Fibroblast of villous mesenchyme (primary cell): ENCODE data around the gene C1QL2. TPM values are rescaled to one million over a fixed set of nuclear protein-coding genes. Genes with fewer than 3 reads are reported as not detected.

Experiments used
- DNase-seq: peaks from one replicate; pipeline ENCODE4 v3.0.0-alpha.2; 2010; ENCODE audit warnings: low read depth
- H3K4me3 ChIP-seq: 2 replicates; pipeline ENCODE4 v1.5.1; 2011; ENCODE audit warnings: low read depth, mild to moderate bottlenecking, low read length
- total RNA-seq: library from RNA; depleted of rRNA; stranded (reverse); fragments of >200 nt; gene quantifications from 2 replicates; pipeline ENCODE4 v1.2.3, GENCODE V29; 2012
- TF ChIP-seq, protein P1 (sequence below): IDR thresholded peaks from 2 replicates; pipeline ENCODE4 v1.5.1; 2012; ENCODE audit warnings: low read depth, mild to moderate bottlenecking, low read length; ENCODE audit not compliant: insufficient read depth

C1QL2 gene
- total RNA-seq, 1 donor: not detected

DNA sequence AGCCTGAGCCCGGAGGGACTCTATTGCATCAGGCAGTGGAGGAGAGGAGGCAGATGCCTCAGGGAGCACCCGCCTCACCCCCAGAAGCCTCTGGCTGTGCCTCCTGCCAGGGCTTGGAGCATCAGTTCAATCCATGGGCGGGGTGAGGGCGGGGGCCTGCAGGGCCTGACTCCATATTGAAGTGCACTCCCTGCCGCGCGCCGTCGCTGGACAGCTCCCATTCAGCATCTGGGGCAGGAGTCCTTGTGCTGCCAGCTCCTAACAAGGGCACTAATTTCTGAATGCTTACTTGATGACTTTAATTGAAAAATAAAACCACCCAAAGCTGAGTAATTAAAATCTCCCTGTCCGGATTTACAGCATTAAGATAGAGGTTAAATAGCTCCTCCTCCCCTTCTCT is 23.8 kb downstream of the C1QL2 start:
- H3K4me3 ChIP-seq: no peak overlapping the region
- DNase-seq: no peak
- TF ChIP-seq, protein P1, sequence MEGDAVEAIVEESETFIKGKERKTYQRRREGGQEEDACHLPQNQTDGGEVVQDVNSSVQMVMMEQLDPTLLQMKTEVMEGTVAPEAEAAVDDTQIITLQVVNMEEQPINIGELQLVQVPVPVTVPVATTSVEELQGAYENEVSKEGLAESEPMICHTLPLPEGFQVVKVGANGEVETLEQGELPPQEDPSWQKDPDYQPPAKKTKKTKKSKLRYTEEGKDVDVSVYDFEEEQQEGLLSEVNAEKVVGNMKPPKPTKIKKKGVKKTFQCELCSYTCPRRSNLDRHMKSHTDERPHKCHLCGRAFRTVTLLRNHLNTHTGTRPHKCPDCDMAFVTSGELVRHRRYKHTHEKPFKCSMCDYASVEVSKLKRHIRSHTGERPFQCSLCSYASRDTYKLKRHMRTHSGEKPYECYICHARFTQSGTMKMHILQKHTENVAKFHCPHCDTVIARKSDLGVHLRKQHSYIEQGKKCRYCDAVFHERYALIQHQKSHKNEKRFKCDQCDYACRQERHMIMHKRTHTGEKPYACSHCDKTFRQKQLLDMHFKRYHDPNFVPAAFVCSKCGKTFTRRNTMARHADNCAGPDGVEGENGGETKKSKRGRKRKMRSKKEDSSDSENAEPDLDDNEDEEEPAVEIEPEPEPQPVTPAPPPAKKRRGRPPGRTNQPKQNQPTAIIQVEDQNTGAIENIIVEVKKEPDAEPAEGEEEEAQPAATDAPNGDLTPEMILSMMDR: no peak

DNA sequence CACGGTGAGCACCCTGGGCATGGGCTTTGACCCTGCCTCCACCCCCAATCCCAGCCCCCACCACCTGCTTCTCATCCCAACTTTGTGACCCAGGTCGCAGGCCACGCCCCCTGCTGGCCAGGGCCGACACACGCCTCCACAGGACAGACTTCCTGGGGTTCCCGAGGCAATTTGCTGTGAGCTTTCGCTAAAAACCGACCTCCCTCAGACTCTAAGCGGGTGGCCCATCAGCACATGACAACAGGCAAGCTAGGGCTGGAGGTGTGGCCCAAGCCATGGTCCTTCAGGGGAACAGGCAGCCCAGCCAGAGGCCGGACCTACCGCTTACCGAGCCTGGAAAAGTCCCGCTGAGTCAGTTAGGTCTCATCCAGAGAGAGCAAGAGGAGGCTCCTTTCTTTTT is 31.9 kb downstream of the C1QL2 start:
- no peak for DNase-seq
- TF ChIP-seq, protein P1: peak; percentile 48
- no peak overlapping the region for H3K4me3 ChIP-seq

DNA sequence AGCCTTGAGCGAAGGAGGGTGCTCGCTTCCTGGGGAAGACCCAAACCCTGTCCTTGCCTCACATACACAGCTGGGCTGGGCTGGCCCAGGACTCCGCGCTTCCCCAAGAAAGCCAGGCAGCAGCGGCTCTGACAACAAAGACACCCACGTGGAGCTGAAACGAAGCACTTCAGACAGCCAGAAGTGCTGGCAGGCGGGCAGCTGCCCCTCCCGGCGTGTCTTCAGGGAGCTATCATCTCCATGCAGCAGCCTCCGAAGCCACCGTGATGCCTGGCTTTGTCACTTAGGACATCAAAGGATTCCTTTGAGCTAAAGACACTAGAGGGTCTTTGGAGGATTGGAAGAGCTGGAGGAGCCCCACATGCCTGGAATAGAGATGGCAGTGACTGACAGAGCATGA is 35.2 kb downstream of the C1QL2 start:
- TF ChIP-seq, protein P1: no peak
- no peak for DNase-seq
- no peak overlapping the region for H3K4me3 ChIP-seq

DNA sequence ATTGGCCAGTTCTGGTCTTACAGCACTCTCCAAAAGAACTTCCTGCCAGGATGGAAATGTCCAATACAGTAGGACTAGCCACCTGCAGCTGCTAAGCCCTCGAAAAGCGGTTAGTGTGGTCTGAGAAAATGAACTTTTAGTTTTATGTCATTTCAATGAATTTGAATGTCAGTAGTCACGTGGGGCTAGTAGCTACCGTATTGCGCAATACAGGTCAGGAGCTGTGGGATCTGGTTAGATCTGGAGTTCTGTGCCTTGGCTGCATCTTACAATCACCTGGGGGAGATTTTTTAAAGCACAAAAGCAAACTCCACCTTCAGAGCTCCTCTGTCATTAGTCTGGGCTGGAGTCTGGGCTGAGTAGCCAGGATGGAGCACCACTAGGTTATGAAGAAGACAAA is 35.9 kb downstream of the C1QL2 start:
- DNase-seq: no peak
- TF ChIP-seq, protein P1: no peak
- no peak overlapping the region for H3K4me3 ChIP-seq

DNA sequence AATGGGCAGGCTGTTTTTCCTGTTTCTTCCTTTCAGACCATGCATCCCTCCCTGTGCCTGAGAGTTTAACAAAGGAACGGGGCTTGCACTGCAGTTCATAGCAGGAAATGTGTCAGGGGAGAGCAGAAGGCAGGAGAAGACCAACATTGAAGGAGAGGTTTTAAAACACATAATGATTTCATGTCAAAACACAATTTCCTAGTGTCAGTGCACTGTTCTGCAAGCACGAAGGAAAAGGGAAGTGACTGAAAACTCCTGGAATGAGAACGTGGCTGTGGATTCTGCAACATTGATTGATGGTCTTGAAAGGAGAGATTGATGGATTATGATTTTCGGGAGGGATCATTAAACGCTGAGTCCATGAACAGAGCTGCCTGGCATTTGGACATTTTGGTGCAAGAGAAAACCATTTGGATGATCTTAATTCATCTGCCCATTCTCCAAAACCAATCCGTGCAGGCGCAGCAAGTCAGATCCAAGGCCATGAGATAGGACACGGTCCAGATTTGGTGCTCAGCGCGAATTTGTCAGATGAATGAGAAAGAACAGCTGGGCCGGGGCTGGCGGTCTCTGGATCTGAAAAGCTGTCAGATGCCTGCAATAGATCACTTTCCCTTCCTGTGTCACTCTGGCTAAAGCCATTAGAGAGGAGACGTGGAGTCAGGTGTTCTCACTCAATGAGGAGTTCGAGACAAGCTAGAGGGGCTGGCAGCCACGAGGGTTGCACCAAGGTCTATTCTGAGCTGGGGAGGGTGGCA is 38.4 kb downstream of the C1QL2 start:
- H3K4me3 ChIP-seq: no peak overlapping the region
- TF ChIP-seq, protein P1: no peak
- DNase-seq: no peak

DNA sequence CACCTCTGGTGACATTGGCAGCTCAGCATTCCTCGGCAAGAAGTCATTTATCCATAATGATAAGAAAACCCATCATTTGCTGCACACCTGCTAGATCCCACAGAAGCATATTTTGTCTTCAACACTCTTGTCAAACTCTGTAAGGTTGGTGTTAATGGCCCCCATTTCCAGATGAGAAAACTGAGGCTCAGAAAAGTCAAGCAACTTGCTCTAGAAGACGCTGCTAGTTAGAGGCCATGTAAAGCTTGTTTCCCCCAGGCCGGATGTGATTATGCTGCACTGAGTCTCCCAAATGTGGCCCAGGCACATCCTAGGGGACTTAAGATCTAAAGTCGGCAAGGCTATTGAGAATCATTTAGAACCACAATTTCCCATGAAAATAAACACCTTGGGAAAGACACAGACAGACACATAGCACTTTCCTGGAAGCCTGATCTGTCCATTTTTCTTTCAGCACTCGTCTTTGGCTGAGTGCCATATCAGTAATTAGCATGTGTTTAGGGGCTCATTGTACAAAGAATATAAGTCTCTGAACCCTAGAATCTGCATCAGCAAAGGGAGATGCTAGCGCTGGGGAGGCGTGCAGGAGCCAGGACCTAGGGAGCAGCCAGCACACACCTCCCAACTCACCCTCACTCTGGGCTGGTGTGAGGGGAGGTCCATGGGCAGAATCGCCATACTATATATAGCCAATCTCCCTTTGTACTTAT is 39.3 kb downstream of the C1QL2 start:
- DNase-seq: no peak
- TF ChIP-seq, protein P1: no peak
- H3K4me3 ChIP-seq: no peak overlapping the region
